ENCODE data around the gene CLCN3. TPM values are rescaled to one million over a fixed set of nuclear protein-coding genes. Genes with fewer than 3 reads are reported as not detected.

CLCN3 gene
- total RNA-seq, 1 experiment from 2014 or later: 63.0 TPM

GRCh38 chr4:169604903-169605331, 15.5 kb upstream of the CLCN3 start:
- no peak for DNase-seq (ENCODE audit: low spot score)
- Histone ChIP-seq H3K9me3 (ENCODE audit: low read depth, low read length, poor library complexity, severe bottlenecking) (no peaks in the 10 kb centered on the region), H3K27me3 (replicated peaks; ENCODE audit: insufficient read depth, low read depth, low read length, poor library complexity) (no peaks in the 10 kb centered on the region), H3K4me3 (ENCODE audit: low read depth, low read length, poor library complexity, severe bottlenecking) (no peak overlapping the region), H3K4me1 (ENCODE audit: insufficient read depth, low read length, poor library complexity, severe bottlenecking) (peaks cover 12% of the 10 kb centered on the region), H3K36me3 (ENCODE audit: insufficient read depth, low read length, poor library complexity, severe bottlenecking) (no peaks in the 10 kb centered on the region), H3K27ac (ENCODE audit: low read depth, low read length, poor library complexity, severe bottlenecking) (no peak overlapping the region)
- no TSS peak for BruUV-seq (replicated peaks)
- intact Hi-C loops (cut with micrococcal nuclease; ENCODE audit: unreplicated experiment): no loop called here
- TF ChIP-seq EZH2 (IDR thresholded peaks at IDR 0.05; ENCODE audit: borderline replicate concordance, low read depth, low read length, poor library complexity, severe bottlenecking): no peak
- TF ChIP-seq, protein P1, sequence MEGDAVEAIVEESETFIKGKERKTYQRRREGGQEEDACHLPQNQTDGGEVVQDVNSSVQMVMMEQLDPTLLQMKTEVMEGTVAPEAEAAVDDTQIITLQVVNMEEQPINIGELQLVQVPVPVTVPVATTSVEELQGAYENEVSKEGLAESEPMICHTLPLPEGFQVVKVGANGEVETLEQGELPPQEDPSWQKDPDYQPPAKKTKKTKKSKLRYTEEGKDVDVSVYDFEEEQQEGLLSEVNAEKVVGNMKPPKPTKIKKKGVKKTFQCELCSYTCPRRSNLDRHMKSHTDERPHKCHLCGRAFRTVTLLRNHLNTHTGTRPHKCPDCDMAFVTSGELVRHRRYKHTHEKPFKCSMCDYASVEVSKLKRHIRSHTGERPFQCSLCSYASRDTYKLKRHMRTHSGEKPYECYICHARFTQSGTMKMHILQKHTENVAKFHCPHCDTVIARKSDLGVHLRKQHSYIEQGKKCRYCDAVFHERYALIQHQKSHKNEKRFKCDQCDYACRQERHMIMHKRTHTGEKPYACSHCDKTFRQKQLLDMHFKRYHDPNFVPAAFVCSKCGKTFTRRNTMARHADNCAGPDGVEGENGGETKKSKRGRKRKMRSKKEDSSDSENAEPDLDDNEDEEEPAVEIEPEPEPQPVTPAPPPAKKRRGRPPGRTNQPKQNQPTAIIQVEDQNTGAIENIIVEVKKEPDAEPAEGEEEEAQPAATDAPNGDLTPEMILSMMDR (conservative IDR thresholded peaks at IDR 0.05; ENCODE audit: low read depth, low read length): no peak
- ChIA-PET CTCF (no interaction called here), POLR2A (ENCODE audit: low non-redundant PET) (no interaction called here)

- Histone ChIP-seq H3K36me3 (ENCODE audit: insufficient read depth, low read length, poor library complexity, severe bottlenecking) (no peaks in the 10 kb centered on the region), H3K9me3 (ENCODE audit: low read depth, low read length, poor library complexity, severe bottlenecking) (no peaks in the 10 kb centered on the region), H3K27me3 (replicated peaks; ENCODE audit: insufficient read depth, low read depth, low read length, poor library complexity) (no peaks in the 10 kb centered on the region), H3K4me3 (ENCODE audit: low read depth, low read length, poor library complexity, severe bottlenecking) (peak overlapping the region; percentile 88), H3K4me1 (ENCODE audit: insufficient read depth, low read length, poor library complexity, severe bottlenecking) (peaks cover 8% of the 10 kb centered on the region), H3K27ac (ENCODE audit: low read depth, low read length, poor library complexity, severe bottlenecking) (no peak overlapping the region)
- ChIA-PET POLR2A (ENCODE audit: low non-redundant PET) (no interaction called here), CTCF (no interaction called here)
- BruUV-seq (replicated peaks): no TSS peak
- intact Hi-C loops (cut with micrococcal nuclease; ENCODE audit: unreplicated experiment): loop anchor here (5.0 to 10.0 kb wide), 5 partner anchors 144 to 474 kb away; partner anchors contain the start of genes AADAT, HPF1 and MFAP3L
- TF ChIP-seq, protein P1 (conservative IDR thresholded peaks at IDR 0.05; ENCODE audit: low read depth, low read length): no peak
- no peak for TF ChIP-seq EZH2 (IDR thresholded peaks at IDR 0.05; ENCODE audit: borderline replicate concordance, low read depth, low read length, poor library complexity, severe bottlenecking)
- no peak for DNase-seq (ENCODE audit: low spot score)
Observed at GRCh38 chr4:169611157-169611556, 9.2 kb upstream of the CLCN3 start.

DNA sequence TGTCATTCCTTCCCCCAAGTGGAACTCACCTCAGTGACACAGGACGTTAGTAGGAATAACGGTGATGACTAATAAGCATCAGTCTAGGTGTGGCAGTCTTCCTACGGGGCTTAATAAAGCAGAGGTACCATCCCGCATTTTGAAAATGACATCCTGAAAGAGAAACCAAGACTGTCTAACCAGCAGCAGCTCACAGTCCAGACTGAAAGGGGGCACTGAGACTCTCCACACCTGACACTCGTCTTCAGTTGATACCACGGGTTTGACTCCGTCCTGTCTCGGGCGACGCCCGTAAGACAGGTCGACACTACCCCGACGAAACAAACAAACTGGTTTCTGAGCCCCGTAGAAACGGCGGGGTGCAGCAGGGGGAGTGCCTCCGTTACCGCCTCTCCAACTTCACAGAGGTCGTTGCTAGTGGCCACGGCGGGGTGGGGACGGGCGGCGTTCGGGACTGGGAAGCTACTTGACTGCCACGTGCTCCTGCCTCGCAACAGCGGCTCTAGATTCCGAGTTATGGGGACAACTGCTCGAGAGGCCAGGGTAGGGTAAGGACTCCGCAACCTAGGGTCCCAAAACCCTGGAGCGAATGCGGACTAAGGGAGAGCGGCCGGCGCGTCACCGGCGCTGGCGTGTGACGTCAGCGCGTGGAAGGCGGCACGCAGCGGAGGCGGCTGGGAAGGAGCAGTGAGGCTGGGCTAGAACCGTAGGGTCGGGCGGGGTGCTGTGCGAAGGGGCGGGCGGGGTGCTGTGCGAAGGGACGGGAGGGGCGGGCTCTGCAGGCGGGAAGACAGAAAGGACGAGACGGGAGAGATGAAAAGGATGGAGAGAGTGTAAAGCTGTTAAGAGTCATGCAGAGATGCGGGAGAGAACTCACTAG, 8.1 kb upstream of the CLCN3 start, which contains the start of gene NEK1:
NEK1 (minus strand) TSS at position 593 of the 880 bp plus-strand sequence. CDS start 9,953 bp downstream, outside the sequence.
- H3K4me3 ChIP-seq (ENCODE audit: low read depth, low read length, poor library complexity, severe bottlenecking): peak within 1 kb of the TSS; percentile 88
- peak within 1 kb of the TSS; percentile 92 for H3K27ac ChIP-seq (ENCODE audit: low read depth, low read length, poor library complexity, severe bottlenecking)
- intact Hi-C loops (cut with micrococcal nuclease; ENCODE audit: unreplicated experiment): loop anchor here (2.0 to 10.0 kb wide), 7 partner anchors 101 to 473 kb away; partner anchors contain the start of genes AADAT, HPF1 and MFAP3L
- BruUV-seq (replicated peaks): no TSS peak
- H3K4me1 ChIP-seq (ENCODE audit: insufficient read depth, low read length, poor library complexity, severe bottlenecking): peaks cover 8% of the 10 kb centered on the region
- ChIA-PET POLR2A (ENCODE audit: low non-redundant PET) (no interaction called here), CTCF (interaction anchor here (1.5 to 2.2 kb wide), 3 partner anchors 111 to 435 kb away, joined by 8 to 13 read pairs (median 9); no protein-coding TSS in a partner anchor)
- H3K9me3 ChIP-seq (ENCODE audit: low read depth, low read length, poor library complexity, severe bottlenecking): no peaks in the 10 kb centered on the region
- no peaks in the 10 kb centered on the region for H3K36me3 ChIP-seq (ENCODE audit: insufficient read depth, low read length, poor library complexity, severe bottlenecking)
- no peak for TF ChIP-seq EZH2 (IDR thresholded peaks at IDR 0.05; ENCODE audit: borderline replicate concordance, low read depth, low read length, poor library complexity, severe bottlenecking)
- TF ChIP-seq, protein P1 (conservative IDR thresholded peaks at IDR 0.05; ENCODE audit: low read depth, low read length): 0 out of 2 replicates have a peak, but pooled peaks have one; percentile 14
- DNase-seq (ENCODE audit: low spot score): peak; percentile 96
- no peaks in the 10 kb centered on the region for H3K27me3 ChIP-seq (replicated peaks; ENCODE audit: insufficient read depth, low read depth, low read length, poor library complexity)
